ENCODE results near the gene HARBI1. TPM values are rescaled to one million over a fixed set of nuclear protein-coding genes. Genes with fewer than 3 reads are reported as not detected.

Gene HARBI1
- total and polyA plus RNA-seq, 9 of the 15 experiments (the other 6 are each of a cell fraction or from before 2014, with no cell fraction given), result 3.5 to 8.4 (median 5.5) TPM

DNA sequence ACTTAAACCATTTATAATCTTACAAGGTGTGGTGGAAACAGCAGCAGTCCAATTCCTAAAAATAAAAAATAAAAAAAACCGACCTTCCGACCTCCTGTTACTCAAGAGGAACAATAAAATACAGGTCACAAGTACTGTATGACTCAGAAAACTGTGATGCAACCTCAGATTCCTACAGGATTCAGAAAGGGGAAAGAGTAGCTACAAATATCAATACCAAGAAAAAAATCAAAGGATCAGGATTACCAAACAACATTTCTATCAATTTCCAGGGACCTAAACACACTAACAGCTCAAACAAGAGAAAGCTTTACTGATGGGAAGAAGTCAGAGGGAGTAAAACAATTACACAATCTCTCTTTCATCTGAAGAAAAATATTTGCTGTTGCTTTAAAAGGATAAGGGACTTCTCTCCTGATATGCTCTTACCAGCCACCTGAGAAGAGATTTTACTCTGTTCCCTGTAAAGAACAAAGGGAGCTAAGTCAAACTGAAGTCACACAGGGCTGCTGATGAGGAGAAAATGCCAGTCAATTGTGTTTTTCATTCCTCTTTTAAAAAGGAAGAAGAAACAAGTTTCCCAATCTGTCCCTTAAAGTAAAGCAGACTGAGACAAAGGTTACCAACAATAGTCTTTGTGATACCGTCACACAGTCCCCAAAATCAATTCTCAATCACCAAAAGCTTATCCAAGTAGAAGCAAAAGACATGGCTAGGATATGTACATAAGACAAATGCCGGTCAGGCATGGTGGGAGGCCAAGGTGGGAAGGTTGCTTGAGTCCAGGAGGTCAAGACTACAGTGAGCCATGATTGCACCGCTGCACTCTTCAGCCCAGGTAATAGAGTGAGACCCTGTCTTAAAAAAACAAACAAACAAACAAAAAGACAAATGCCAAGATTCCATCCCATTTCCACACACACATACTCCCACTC is 62.5 kb downstream of the HARBI1 start (continued):
- TF ChIP-seq HDAC6 (IDR thresholded peaks at IDR 0.05; ENCODE audit: low read depth, low read length) (no peak), KLF1 (tag; IDR thresholded peaks at IDR 0.05) (no peak), NCOA1 (IDR thresholded peaks at IDR 0.05; ENCODE audit: low read depth) (peak; percentile 51; the same call in 1 of the 2 replicates), PRPF4 (IDR thresholded peaks at IDR 0.05; ENCODE audit: insufficient read depth, low read depth, low read length, poor library complexity, severe bottlenecking) (no peak), ZKSCAN1 (IDR thresholded peaks at IDR 0.05; ENCODE audit: low read depth, low read length) (no peak), PCBP2 (IDR thresholded peaks at IDR 0.05; ENCODE audit: low read depth, low read length, poor library complexity, severe bottlenecking) (no peak), MEF2A (IDR thresholded peaks at IDR 0.05; ENCODE audit: control insufficient read depth, low read depth, low read length) (no peak), DMBX1 (CRISPR knock-in tag; IDR thresholded peaks at IDR 0.05; ENCODE audit: borderline replicate concordance) (no peak), ZNF121 (CRISPR knock-in tag; conservative IDR thresholded peaks at IDR 0.05) (no peak), EZH2 (IDR thresholded peaks at IDR 0.05; ENCODE audit: borderline replicate concordance, low read depth, low read length) (no peak), L3MBTL2 (IDR thresholded peaks at IDR 0.05) (no peak), SPI1 (IDR thresholded peaks at IDR 0.05; ENCODE audit: borderline replicate concordance, low read depth, low read length) (no peak)
- TF ChIP-seq, protein P1, sequence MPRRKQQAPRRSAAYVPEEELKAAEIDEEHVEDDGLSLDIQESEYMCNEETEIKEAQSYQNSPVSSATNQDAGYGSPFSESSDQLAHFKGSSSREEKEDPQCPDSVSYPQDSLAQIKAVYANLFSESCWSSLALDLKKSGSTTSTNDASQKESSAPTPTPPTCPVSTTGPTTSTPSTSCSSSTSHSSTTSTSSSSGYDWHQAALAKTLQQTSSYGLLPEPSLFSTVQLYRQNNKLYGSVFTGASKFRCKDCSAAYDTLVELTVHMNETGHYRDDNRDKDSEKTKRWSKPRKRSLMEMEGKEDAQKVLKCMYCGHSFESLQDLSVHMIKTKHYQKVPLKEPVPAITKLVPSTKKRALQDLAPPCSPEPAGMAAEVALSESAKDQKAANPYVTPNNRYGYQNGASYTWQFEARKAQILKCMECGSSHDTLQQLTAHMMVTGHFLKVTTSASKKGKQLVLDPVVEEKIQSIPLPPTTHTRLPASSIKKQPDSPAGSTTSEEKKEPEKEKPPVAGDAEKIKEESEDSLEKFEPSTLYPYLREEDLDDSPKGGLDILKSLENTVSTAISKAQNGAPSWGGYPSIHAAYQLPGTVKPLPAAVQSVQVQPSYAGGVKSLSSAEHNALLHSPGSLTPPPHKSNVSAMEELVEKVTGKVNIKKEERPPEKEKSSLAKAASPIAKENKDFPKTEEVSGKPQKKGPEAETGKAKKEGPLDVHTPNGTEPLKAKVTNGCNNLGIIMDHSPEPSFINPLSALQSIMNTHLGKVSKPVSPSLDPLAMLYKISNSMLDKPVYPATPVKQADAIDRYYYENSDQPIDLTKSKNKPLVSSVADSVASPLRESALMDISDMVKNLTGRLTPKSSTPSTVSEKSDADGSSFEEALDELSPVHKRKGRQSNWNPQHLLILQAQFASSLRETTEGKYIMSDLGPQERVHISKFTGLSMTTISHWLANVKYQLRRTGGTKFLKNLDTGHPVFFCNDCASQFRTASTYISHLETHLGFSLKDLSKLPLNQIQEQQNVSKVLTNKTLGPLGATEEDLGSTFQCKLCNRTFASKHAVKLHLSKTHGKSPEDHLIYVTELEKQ (CRISPR knock-in tag; IDR thresholded peaks at IDR 0.05), result no peak
- TF ChIP-seq, protein P2, sequence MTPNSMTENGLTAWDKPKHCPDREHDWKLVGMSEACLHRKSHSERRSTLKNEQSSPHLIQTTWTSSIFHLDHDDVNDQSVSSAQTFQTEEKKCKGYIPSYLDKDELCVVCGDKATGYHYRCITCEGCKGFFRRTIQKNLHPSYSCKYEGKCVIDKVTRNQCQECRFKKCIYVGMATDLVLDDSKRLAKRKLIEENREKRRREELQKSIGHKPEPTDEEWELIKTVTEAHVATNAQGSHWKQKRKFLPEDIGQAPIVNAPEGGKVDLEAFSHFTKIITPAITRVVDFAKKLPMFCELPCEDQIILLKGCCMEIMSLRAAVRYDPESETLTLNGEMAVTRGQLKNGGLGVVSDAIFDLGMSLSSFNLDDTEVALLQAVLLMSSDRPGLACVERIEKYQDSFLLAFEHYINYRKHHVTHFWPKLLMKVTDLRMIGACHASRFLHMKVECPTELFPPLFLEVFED (CRISPR knock-in tag; conservative IDR thresholded peaks at IDR 0.05), result no peak
- TF ChIP-seq, protein P3, sequence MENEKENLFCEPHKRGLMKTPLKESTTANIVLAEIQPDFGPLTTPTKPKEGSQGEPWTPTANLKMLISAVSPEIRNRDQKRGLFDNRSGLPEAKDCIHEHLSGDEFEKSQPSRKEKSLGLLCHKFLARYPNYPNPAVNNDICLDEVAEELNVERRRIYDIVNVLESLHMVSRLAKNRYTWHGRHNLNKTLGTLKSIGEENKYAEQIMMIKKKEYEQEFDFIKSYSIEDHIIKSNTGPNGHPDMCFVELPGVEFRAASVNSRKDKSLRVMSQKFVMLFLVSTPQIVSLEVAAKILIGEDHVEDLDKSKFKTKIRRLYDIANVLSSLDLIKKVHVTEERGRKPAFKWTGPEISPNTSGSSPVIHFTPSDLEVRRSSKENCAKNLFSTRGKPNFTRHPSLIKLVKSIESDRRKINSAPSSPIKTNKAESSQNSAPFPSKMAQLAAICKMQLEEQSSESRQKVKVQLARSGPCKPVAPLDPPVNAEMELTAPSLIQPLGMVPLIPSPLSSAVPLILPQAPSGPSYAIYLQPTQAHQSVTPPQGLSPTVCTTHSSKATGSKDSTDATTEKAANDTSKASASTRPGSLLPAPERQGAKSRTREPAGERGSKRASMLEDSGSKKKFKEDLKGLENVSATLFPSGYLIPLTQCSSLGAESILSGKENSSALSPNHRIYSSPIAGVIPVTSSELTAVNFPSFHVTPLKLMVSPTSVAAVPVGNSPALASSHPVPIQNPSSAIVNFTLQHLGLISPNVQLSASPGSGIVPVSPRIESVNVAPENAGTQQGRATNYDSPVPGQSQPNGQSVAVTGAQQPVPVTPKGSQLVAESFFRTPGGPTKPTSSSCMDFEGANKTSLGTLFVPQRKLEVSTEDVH (IDR thresholded peaks at IDR 0.05; ENCODE audit: low read depth, partially characterized antibody), result no peak
- TF ChIP-seq, protein P4, sequence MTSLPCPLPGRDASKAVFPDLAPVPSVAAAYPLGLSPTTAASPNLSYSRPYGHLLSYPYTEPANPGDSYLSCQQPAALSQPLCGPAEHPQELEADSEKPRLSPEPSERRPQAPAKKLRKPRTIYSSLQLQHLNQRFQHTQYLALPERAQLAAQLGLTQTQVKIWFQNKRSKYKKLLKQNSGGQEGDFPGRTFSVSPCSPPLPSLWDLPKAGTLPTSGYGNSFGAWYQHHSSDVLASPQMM (CRISPR knock-in tag; IDR thresholded peaks at IDR 0.05), result no peak
- TF ChIP-seq, protein P5, sequence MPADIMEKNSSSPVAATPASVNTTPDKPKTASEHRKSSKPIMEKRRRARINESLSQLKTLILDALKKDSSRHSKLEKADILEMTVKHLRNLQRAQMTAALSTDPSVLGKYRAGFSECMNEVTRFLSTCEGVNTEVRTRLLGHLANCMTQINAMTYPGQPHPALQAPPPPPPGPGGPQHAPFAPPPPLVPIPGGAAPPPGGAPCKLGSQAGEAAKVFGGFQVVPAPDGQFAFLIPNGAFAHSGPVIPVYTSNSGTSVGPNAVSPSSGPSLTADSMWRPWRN (IDR thresholded peaks at IDR 0.05; ENCODE audit: low read depth), result peak; percentile 38; the same call in 1 of the 2 replicates

Measured in K562 (cell line).